K562 (cell line): ENCODE measurements around the gene PPP1R15A. TPM values are rescaled to one million over a fixed set of nuclear protein-coding genes. Genes with fewer than 3 reads are reported as not detected.
"Not testable (repeated sequence)": the region's sequence is repeated elsewhere in the genome, so short reads cannot be mapped to it uniquely, and the experiment has no call there.

Experiments used
- KDM1A ChIP-seq, 2 experiments: fragments of 450-650 bp; IDR thresholded peaks; 2 replicates each; pipeline ENCODE4 v1.6.1; 2016; ENCODE audit warnings: mild to moderate bottlenecking in 2 of 2
- MECOM ChIP-seq: fragments of 250-450 bp; sonication (Bioruptor Pico); IDR thresholded peaks from 2 replicates; pipeline ENCODE4 v1.8.0; 2022; ENCODE audit warnings: inconsistent platforms
- polyA plus RNA-seq, 8 experiments: library from polyadenylated mRNA; depleted of rRNA in 4 of 8; stranded (reverse) in 5 of 8; unstranded in 3 of 8; fragments of >200 nt; fragmentation: Nextera tagmentation in 2 of 8; fragmentation: Illumina TruSeq in 1 of 8; extraction: Ambion mirVana in 2 of 8; extraction: Trizol in 1 of 8; gene quantifications; 2 replicates each; pipeline versions ENCODE4 v1.2.1 to v1.2.3, GENCODE V29; 2011 to 2014; ENCODE audit warnings: inconsistent platforms in 1 of 8, missing spikeins in 1 of 8
- total RNA-seq, 7 experiments: library from RNA; depleted of rRNA in 6 of 7; stranded (reverse); fragments of >200 nt in 6 of 7; fragmentation: Illumina TruSeq in 2 of 7; extraction: Trizol in 2 of 7; gene quantifications; 2 replicates each; pipeline versions ENCODE4 v1.2.1 to v1.2.3, GENCODE V29; 2011 to 2021; ENCODE audit warnings: low replicate concordance in 1 of 7
- TF ChIP-seq, protein P1 (sequence below), 3 experiments: fragments of 200-800 bp in 1 of 3; sonication (Bioruptor generic) in 1 of 3; sonication (generic) in 1 of 3; formaldehyde crosslinking in 1 of 3; IDR thresholded peaks; 2 replicates each; pipeline versions ENCODE4 v1.6.1 to v1.8.0; 2016 to 2022; ENCODE audit warnings: mild to moderate bottlenecking in 2 of 3, missing compliant biosample characterization in 2 of 3, missing genetic modification characterization in 2 of 3, missing genetic modification reagents in 1 of 3
- TF ChIP-seq, protein P2 (sequence below): fragments of 450-650 bp; conservative IDR thresholded peaks from 2 replicates; pipeline ENCODE4 v1.6.1; 2016; ENCODE audit warnings: missing genetic modification characterization, low read depth, mild to moderate bottlenecking, missing compliant biosample characterization, moderate library complexity
- TF ChIP-seq, protein P3 (sequence below): fragments of 450-650 bp; IDR thresholded peaks from 2 replicates; pipeline ENCODE4 v1.6.1; 2017; ENCODE audit warnings: antibody characterized with exemption, mild to moderate bottlenecking

PPP1R15A gene
- total and polyA plus RNA-seq, 9 of the 15 experiments (the other 6 are each of a cell fraction or from before 2014, with no cell fraction given), result 0.42 to 73.7 (median 44.0) TPM

DNA sequence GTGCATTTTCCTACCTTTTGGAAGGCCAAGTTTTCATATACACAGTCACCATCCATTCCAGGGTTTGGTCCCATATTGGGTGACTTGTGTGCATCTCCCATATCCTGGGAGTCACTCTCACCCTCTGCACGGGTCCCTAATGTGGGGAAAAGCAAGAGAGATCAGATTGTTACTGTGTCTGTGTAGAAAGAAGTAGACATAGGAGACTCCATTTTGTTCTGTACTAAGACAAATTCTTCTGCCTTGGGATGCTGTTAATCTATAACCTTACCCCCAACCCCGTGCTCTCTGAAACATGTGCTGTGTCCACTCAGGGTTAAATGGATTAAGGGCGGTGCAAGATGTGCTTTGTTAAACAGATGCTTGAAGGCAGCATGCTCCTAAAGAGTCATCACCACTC, 17.3 kb downstream of the PPP1R15A start (continued):
- TF ChIP-seq, protein P1, sequence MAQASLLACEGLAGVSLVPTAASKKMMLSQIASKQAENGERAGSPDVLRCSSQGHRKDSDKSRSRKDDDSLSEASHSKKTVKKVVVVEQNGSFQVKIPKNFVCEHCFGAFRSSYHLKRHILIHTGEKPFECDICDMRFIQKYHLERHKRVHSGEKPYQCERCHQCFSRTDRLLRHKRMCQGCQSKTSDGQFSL (CRISPR knock-in tag; IDR thresholded peaks at IDR 0.05), result not testable (repeated sequence)
- TF ChIP-seq, protein P1 (tag; IDR thresholded peaks at IDR 0.05), result peak in 1 of 2 experiments; percentile 39; a peak in 1 of 4 replicates
- TF ChIP-seq, protein P2, sequence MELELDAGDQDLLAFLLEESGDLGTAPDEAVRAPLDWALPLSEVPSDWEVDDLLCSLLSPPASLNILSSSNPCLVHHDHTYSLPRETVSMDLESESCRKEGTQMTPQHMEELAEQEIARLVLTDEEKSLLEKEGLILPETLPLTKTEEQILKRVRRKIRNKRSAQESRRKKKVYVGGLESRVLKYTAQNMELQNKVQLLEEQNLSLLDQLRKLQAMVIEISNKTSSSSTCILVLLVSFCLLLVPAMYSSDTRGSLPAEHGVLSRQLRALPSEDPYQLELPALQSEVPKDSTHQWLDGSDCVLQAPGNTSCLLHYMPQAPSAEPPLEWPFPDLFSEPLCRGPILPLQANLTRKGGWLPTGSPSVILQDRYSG (tag), result peak; percentile 89
- TF ChIP-seq, protein P3, sequence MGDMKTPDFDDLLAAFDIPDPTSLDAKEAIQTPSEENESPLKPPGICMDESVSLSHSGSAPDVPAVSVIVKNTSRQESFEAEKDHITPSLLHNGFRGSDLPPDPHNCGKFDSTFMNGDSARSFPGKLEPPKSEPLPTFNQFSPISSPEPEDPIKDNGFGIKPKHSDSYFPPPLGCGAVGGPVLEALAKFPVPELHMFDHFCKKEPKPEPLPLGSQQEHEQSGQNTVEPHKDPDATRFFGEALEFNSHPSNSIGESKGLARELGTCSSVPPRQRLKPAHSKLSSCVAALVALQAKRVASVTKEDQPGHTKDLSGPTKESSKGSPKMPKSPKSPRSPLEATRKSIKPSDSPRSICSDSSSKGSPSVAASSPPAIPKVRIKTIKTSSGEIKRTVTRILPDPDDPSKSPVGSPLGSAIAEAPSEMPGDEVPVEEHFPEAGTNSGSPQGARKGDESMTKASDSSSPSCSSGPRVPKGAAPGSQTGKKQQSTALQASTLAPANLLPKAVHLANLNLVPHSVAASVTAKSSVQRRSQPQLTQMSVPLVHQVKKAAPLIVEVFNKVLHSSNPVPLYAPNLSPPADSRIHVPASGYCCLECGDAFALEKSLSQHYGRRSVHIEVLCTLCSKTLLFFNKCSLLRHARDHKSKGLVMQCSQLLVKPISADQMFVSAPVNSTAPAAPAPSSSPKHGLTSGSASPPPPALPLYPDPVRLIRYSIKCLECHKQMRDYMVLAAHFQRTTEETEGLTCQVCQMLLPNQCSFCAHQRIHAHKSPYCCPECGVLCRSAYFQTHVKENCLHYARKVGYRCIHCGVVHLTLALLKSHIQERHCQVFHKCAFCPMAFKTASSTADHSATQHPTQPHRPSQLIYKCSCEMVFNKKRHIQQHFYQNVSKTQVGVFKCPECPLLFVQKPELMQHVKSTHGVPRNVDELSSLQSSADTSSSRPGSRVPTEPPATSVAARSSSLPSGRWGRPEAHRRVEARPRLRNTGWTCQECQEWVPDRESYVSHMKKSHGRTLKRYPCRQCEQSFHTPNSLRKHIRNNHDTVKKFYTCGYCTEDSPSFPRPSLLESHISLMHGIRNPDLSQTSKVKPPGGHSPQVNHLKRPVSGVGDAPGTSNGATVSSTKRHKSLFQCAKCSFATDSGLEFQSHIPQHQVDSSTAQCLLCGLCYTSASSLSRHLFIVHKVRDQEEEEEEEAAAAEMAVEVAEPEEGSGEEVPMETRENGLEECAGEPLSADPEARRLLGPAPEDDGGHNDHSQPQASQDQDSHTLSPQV, result peak; percentile 96
- TF ChIP-seq KDM1A (IDR thresholded peaks at IDR 0.05) (peak in 1 of 2 experiments; percentile 3; a peak in 1 of 4 replicates), MECOM (0 out of 2 replicates have a peak, but pooled peaks have one; percentile 38)
